Measurements from ENCODE around the gene TAP2.

DNA sequence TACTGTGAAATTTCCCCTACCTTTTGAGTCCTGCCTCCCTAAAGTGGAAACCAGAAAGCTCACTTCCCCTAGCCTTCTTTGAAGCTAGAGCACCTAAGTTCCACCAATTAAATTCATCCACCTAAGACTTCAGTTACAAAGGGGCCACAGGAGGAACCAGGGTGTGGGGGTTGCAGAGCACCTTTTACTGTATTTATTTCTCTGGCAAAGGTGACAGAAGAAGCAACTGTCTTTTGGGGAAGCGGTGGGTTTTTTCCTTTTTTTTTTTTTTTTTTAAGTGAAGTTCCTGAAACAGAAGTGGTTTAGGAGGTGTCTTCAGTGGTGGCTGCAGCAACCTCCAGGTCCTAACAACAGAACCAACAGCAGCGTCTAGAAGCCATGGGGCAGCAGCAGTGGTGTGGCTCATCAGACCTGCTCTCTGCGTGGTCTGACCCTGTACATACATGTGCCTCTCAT is 28.5 kb upstream of the TAP2 start:
- no peak for TF ChIP-seq POLR2AphosphoS5 (IDR thresholded peaks at IDR 0.05; ENCODE audit: borderline replicate concordance, low read depth, low read length)
- TF ChIP-seq EZH2 (IDR thresholded peaks at IDR 0.05), result no peak
- TF ChIP-seq FOXP2 (optimal IDR thresholded peaks at IDR 0.05; ENCODE audit: control extremely low read depth, extremely low read length, insufficient read depth), result no peak

All from SK-N-MC (cell line).